H1 (cell line): ENCODE results near the gene DLK1. TPM values are rescaled to one million over a fixed set of nuclear protein-coding genes. Genes with fewer than 3 reads are reported as not detected.

Experiments
- CTCF ChIA-PET: fragments of 300-600 bp; sonication (Branson Sonifier 250); formaldehyde crosslinking; loops from one replicate; lab custom pipeline; 2021; ENCODE audit not compliant: partially characterized antibody; lab: Charles Lee
- POLR2A ChIA-PET: fragments of 300-600 bp; sonication (Branson Sonifier 250); formaldehyde crosslinking; loops from one replicate; lab custom pipeline; 2021; ENCODE audit warnings: inconsistent platforms; ENCODE audit not compliant: partially characterized antibody; lab: Charles Lee
- DNase-seq, 2 experiments: peaks; one replicate each; pipeline versions ENCODE4 v3.0.0 to v3.0.0-alpha.2; 2010 to 2022; ENCODE audit warnings: low spot score in 2 of 2, low read depth in 1 of 2, mixed read lengths in 1 of 2
- FAIRE-seq: peaks from 2 replicates; lab custom pipeline; 2011; peaks lifted over from hg19 to GRCh38; lab: Jason Lieb, UNC
- H2AFZ ChIP-seq: 2 replicates; pipeline ENCODE4 v1.8.1; 2012; ENCODE audit warnings: low read length, inconsistent platforms
- H2AK5ac ChIP-seq: 2 replicates; pipeline ENCODE4 v1.6.1; 2013; ENCODE audit warnings: low read depth, low read length
- H2BK120ac ChIP-seq: replicated peaks from 2 replicates; pipeline ENCODE3; 2013; ENCODE audit warnings: low read depth, low read length, inconsistent platforms
- H2BK12ac ChIP-seq: 2 replicates; pipeline ENCODE4 v1.6.1; 2013; ENCODE audit warnings: low read depth, low read length
- H2BK15ac ChIP-seq: 2 replicates; pipeline ENCODE4 v1.6.1; 2013; ENCODE audit warnings: low read length
- H2BK20ac ChIP-seq: 2 replicates; pipeline ENCODE4 v1.6.1; 2013; ENCODE audit warnings: low read length
- H2BK5ac ChIP-seq: 2 replicates; pipeline ENCODE4 v1.6.1; 2013; ENCODE audit warnings: low read depth, low read length
- H3K14ac ChIP-seq: 2 replicates; pipeline ENCODE4 v1.6.1; 2013; ENCODE audit warnings: inconsistent platforms; ENCODE audit not compliant: insufficient read length
- H3K18ac ChIP-seq: 2 replicates; pipeline ENCODE4 v1.6.1; 2013; ENCODE audit warnings: low read length; ENCODE audit errors: extremely low read depth
- H3K23ac ChIP-seq: 2 replicates; pipeline ENCODE4 v1.6.1; 2013; ENCODE audit warnings: inconsistent platforms; ENCODE audit not compliant: insufficient read length
- H3K23me2 ChIP-seq: 2 replicates; pipeline ENCODE4 v1.6.1; 2013; ENCODE audit warnings: low read depth, low read length
- H3K27ac ChIP-seq: 2 replicates; pipeline ENCODE4 v1.6.1; 2011; ENCODE audit warnings: low read depth, low read length, inconsistent platforms
- H3K27me3 ChIP-seq, 4 experiments: replicated peaks in 1 of 4; 1 replicate in 1 of 4; 2 replicates in 3 of 4; pipeline versions ENCODE4 v1.6.1 to v1.8.1; 2011 to 2013; ENCODE audit warnings: low read length in 3 of 4, mild to moderate bottlenecking in 3 of 4, inconsistent platforms in 2 of 4, mixed read lengths in 2 of 4, moderate library complexity in 1 of 4; ENCODE audit not compliant: control insufficient read depth in 3 of 4, insufficient read depth in 3 of 4; ENCODE audit errors: extremely low read depth in 1 of 4
- H3K36me3 ChIP-seq, 4 experiments: 2 replicates each; pipeline versions ENCODE4 v1.6.1 to v1.8.1; 2011 to 2013; ENCODE audit warnings: mild to moderate bottlenecking in 4 of 4, low read length in 3 of 4, moderate library complexity in 2 of 4, control low read depth in 1 of 4, inconsistent platforms in 1 of 4; ENCODE audit not compliant: insufficient read depth in 4 of 4, control insufficient read depth in 2 of 4
- H3K4ac ChIP-seq: replicated peaks from 2 replicates; pipeline ENCODE3; 2013; ENCODE audit warnings: low read length, low read depth, mixed read lengths, inconsistent platforms; ENCODE audit not compliant: insufficient read length
- H3K4me1 ChIP-seq, 4 experiments: replicated peaks in 1 of 4; 1 replicate in 1 of 4; 2 replicates in 3 of 4; pipeline versions ENCODE4 v1.6.1 to v1.8.1; 2011 to 2013; ENCODE audit warnings: low read length in 3 of 4, inconsistent platforms in 2 of 4, mixed read lengths in 1 of 4; ENCODE audit not compliant: insufficient read depth in 4 of 4, control insufficient read depth in 3 of 4
- H3K4me2 ChIP-seq, 2 experiments: 2 replicates each; pipeline versions ENCODE4 v1.6.1 to v1.8.1; 2011 to 2013; ENCODE audit warnings: low read depth in 2 of 2, low read length in 2 of 2, control low read depth in 1 of 2, inconsistent platforms in 1 of 2, mild to moderate bottlenecking in 1 of 2; ENCODE audit not compliant: insufficient read depth in 1 of 2
- H3K4me3 ChIP-seq, 4 experiments: fragments of 200-600, 300-600 bp in 1 of 4; sonication (generic), shearing (Covaris generic), sonication (Bioruptor Twin) in 1 of 4; 2 replicates each; pipeline versions ENCODE4 v1.5.1 to v1.8.1; 2011 to 2016; ENCODE audit warnings: low read length in 4 of 4, low read depth in 3 of 4, control low read depth in 2 of 4, inconsistent platforms in 2 of 4, mild to moderate bottlenecking in 2 of 4, mixed read lengths in 1 of 4, moderate library complexity in 1 of 4; ENCODE audit not compliant: insufficient read depth in 2 of 4; ENCODE audit errors: extremely low read depth in 1 of 4
- H3K56ac ChIP-seq: replicated peaks from 2 replicates; pipeline ENCODE3; 2013; ENCODE audit warnings: low read depth, mild to moderate bottlenecking, mixed read lengths, low read length, inconsistent platforms; ENCODE audit not compliant: insufficient read length
- H3K79me1 ChIP-seq: 2 replicates; pipeline ENCODE4 v1.6.1; 2013; ENCODE audit warnings: low read depth, low read length, control low read depth
- H3K79me2 ChIP-seq, 2 experiments: 2 replicates each; pipeline versions ENCODE4 v1.6.1 to v1.8.1; 2012 to 2013; ENCODE audit warnings: low read length in 2 of 2, mild to moderate bottlenecking in 2 of 2, inconsistent platforms in 1 of 2; ENCODE audit not compliant: insufficient read depth in 2 of 2, control insufficient read depth in 1 of 2
- H3K9ac ChIP-seq, 4 experiments: replicated peaks in 1 of 4; 1 replicate in 1 of 4; 2 replicates in 3 of 4; pipeline versions ENCODE4 v1.6.1 to v1.8.1; 2011 to 2013; ENCODE audit warnings: low read depth in 3 of 4, low read length in 3 of 4, control low read depth in 2 of 4, mild to moderate bottlenecking in 2 of 4, moderate library complexity in 2 of 4, inconsistent platforms in 1 of 4; ENCODE audit errors: extremely low read depth in 1 of 4
- H3K9me3 ChIP-seq, 2 experiments: 2 replicates each; pipeline versions ENCODE4 v1.6.1 to v1.8.1; 2012 to 2013; ENCODE audit warnings: mild to moderate bottlenecking in 2 of 2, moderate library complexity in 2 of 2, control low read depth in 1 of 2, inconsistent platforms in 1 of 2, low read depth in 1 of 2, low read length in 1 of 2, mixed read lengths in 1 of 2; ENCODE audit not compliant: insufficient read depth in 2 of 2
- H4K20me1 ChIP-seq, 2 experiments: replicated peaks in 1 of 2; 2 replicates each; pipeline versions ENCODE3 to v1.8.1; 2011 to 2013; ENCODE audit warnings: inconsistent platforms in 2 of 2, low read length in 2 of 2, mild to moderate bottlenecking in 1 of 2; ENCODE audit not compliant: insufficient read depth in 2 of 2, control insufficient read depth in 1 of 2
- H4K5ac ChIP-seq: 2 replicates; pipeline ENCODE4 v1.6.1; 2013; ENCODE audit warnings: low read length, low read depth, mixed read lengths, inconsistent platforms; ENCODE audit not compliant: insufficient read length
- H4K8ac ChIP-seq: 2 replicates; pipeline ENCODE4 v1.8.0; 2013; ENCODE audit warnings: mild to moderate bottlenecking, moderate library complexity, low read length, inconsistent platforms; ENCODE audit not compliant: insufficient read depth; ENCODE audit errors: extremely low read depth
- H4K91ac ChIP-seq: replicated peaks from 2 replicates; pipeline ENCODE3; 2013; ENCODE audit warnings: low read length, mixed read lengths, inconsistent platforms; ENCODE audit not compliant: insufficient read length
- CHD1 ChIP-seq: IDR thresholded peaks from 2 replicates; pipeline ENCODE4 v1.6.1; 2012; ENCODE audit warnings: low read depth, low read length, improper control_type of control experiment
- WGBS, 2 experiments: shearing (Covaris generic) in 1 of 2; methylation state at CpG; one replicate each; pipeline versions ENCODE4 v1.1.6 to v1.1.7; 2013 to 2015; ENCODE audit warnings: low lambda C conversion rate in 2 of 2, mixed read lengths in 2 of 2, inconsistent platforms in 1 of 2, low coverage in 1 of 2, missing lambda C conversion rate in 1 of 2; ENCODE audit not compliant: insufficient replicate concordance in 2 of 2, insufficient coverage in 1 of 2, insufficient read length in 1 of 2; ENCODE audit errors: extremely low coverage in 1 of 2, missing lambda C conversion rate in 1 of 2; 5-methylcytosine and 5-hydroxymethylcytosine counted together
- polyA plus RNA-seq, 7 experiments: library from polyadenylated mRNA; depleted of rRNA in 3 of 7; stranded (reverse) in 5 of 7; unstranded in 2 of 7; fragments of >200 nt in 5 of 7; fragments of 200-250 nt in 2 of 7; gene quantifications; 1 replicate in 5 of 7; 2 replicates in 1 of 7; 4 replicates in 1 of 7; pipeline versions ENCODE4 v1.2.1 to v1.2.3, GENCODE V29; 2011 to 2013; ENCODE audit warnings: missing spikeins in 2 of 7, mixed read lengths in 2 of 7
- total RNA-seq: library from RNA; stranded (reverse); fragmentation: NEBNext Ultra II Directional; extraction: Animal tissue kit (Norgen Biotek cat#: 25700); gene quantifications from 2 replicates; pipeline ENCODE4 v1.2.1, GENCODE V29; 2021

DLK1 gene
- total and polyA plus RNA-seq, 2 of the 8 experiments (the other 6 are each of a cell fraction or from before 2014, with no cell fraction given) = 1.3 to 2.4 TPM

GRCh38 chr14:100777366-100777817, 50.7 kb downstream of the DLK1 start:
- no peak overlapping the region for H3K14ac ChIP-seq
- H3K18ac ChIP-seq = no peak overlapping the region
- no peak for TF ChIP-seq CHD1
- no peak overlapping the region for H3K4ac ChIP-seq
- H3K4me2 ChIP-seq = no peak overlapping the region
- ChIA-PET CTCF (interaction anchor here (0.6 kb wide), 1 partner anchor 882 kb away, joined by 3 read pairs; no protein-coding TSS in a partner anchor), POLR2A (no interaction called here)
- H3K56ac ChIP-seq = no peak overlapping the region
- H2BK5ac ChIP-seq = no peak overlapping the region
- H4K8ac ChIP-seq = no peak overlapping the region; the same call in 1 of the 2 replicates
- H2AFZ ChIP-seq = no peak overlapping the region
- 94% methylated on average over 11 of the region's 11 CpGs; no CpG with 5 or more reads in 1 of the 2 experiments for WGBS, 2 experiments
- no peak overlapping the region for H3K4me3 ChIP-seq
- no peak overlapping the region for H2BK20ac ChIP-seq
- no peaks in the 10 kb centered on the region for H3K23me2 ChIP-seq
- H2AK5ac ChIP-seq = no peak overlapping the region
- H3K4me1 ChIP-seq = no peaks in the 10 kb centered on the region
- H3K27ac ChIP-seq = no peak overlapping the region
- FAIRE-seq (no peak), DNase-seq (no peak)
- no peak overlapping the region for H3K9ac ChIP-seq
- H4K20me1 ChIP-seq = no peaks in the 10 kb centered on the region
- no peaks in the 10 kb centered on the region for H3K36me3 ChIP-seq
- no peaks in the 10 kb centered on the region for H3K79me2 ChIP-seq
- no peak overlapping the region for H2BK120ac ChIP-seq
- no peaks in the 10 kb centered on the region for H3K9me3 ChIP-seq
- no peak overlapping the region for H4K5ac ChIP-seq
- H2BK12ac ChIP-seq = no peak overlapping the region
- H2BK15ac ChIP-seq = no peak overlapping the region
- H3K79me1 ChIP-seq = no peaks in the 10 kb centered on the region
- H3K23ac ChIP-seq = no peak overlapping the region
- no peaks in the 10 kb centered on the region; a peak in 1 of 7 replicates for H3K27me3 ChIP-seq
- no peak overlapping the region for H4K91ac ChIP-seq
